Measurements from ENCODE around the gene ELMOD1.

Gene ELMOD1

GRCh38 chr11:107669191-107669740 lies 78.3 kb downstream of the ELMOD1 start (continued):
- no peak for TF ChIP-seq ZNF138 (tag by site-specific recombination; IDR thresholded peaks at IDR 0.05; ENCODE audit: borderline replicate concordance)
- no peak for TF ChIP-seq GLIS1 (tag by site-specific recombination; IDR thresholded peaks at IDR 0.05)
- TF ChIP-seq SP3 (tag by site-specific recombination; IDR thresholded peaks at IDR 0.05) = no peak
- TF ChIP-seq ELK4 (IDR thresholded peaks at IDR 0.05; ENCODE audit: borderline replicate concordance, low read depth, low read length) = no peak
- TF ChIP-seq ZBTB48 (tag by site-specific recombination; IDR thresholded peaks at IDR 0.05) = no peak
- no peak for TF ChIP-seq ZBTB11 (tag by site-specific recombination; conservative IDR thresholded peaks at IDR 0.05; ENCODE audit: low read depth)

GRCh38 chr11:107669893-107670601 lies 79.1 kb downstream of the ELMOD1 start:
- no peaks in the 10 kb centered on the region for H3K36me3 ChIP-seq (ENCODE audit: control insufficient read depth in 2 of 2, insufficient read depth in 1 of 2, low read length in 2 of 2)
- H3K4me3 ChIP-seq (ENCODE audit: low read depth, low read length) = no peak overlapping the region
- H3K4me1 ChIP-seq (ENCODE audit: control insufficient read depth, insufficient read depth, low read length) = no peaks in the 10 kb centered on the region
- ChIA-PET POLR2A (no interaction called here), CTCF (interaction anchor here (0.6 to 1.7 kb wide), 2 partner anchors 13 to 96 kb away, joined by 4 to 6 read pairs; no protein-coding TSS in a partner anchor)
- no peak for TF ChIP-seq ZFP41 (tag by site-specific recombination; IDR thresholded peaks at IDR 0.05; ENCODE audit: borderline replicate concordance)
- TF ChIP-seq ZNF639 (tag by site-specific recombination; IDR thresholded peaks at IDR 0.05) = no peak
- TF ChIP-seq ZNF747 (tag by site-specific recombination; IDR thresholded peaks at IDR 0.05) = no peak
- TF ChIP-seq RBAK (tag by site-specific recombination; IDR thresholded peaks at IDR 0.05) = no peak
- TF ChIP-seq ZNF114 (tag by site-specific recombination; IDR thresholded peaks at IDR 0.05) = no peak
- no peak for TF ChIP-seq BCL11A (tag by site-specific recombination; IDR thresholded peaks at IDR 0.05; ENCODE audit: low read depth)
- TF ChIP-seq ZNF335 (tag by site-specific recombination; conservative IDR thresholded peaks at IDR 0.05) = no peak
- TF ChIP-seq ZNF701 (tag by site-specific recombination; IDR thresholded peaks at IDR 0.05) = no peak
- TF ChIP-seq, protein P1, sequence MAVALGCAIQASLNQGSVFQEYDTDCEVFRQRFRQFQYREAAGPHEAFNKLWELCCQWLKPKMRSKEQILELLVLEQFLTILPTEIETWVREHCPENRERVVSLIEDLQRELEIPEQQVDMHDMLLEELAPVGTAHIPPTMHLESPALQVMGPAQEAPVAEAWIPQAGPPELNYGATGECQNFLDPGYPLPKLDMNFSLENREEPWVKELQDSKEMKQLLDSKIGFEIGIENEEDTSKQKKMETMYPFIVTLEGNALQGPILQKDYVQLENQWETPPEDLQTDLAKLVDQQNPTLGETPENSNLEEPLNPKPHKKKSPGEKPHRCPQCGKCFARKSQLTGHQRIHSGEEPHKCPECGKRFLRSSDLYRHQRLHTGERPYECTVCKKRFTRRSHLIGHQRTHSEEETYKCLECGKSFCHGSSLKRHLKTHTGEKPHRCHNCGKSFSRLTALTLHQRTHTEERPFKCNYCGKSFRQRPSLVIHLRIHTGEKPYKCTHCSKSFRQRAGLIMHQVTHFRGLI (tag by site-specific recombination; IDR thresholded peaks at IDR 0.05) = no peak
- no peak for TF ChIP-seq KLF1 (tag by site-specific recombination; IDR thresholded peaks at IDR 0.05)
- no peak for TF ChIP-seq ZNF555 (tag by site-specific recombination; conservative IDR thresholded peaks at IDR 0.05)
- H3K27ac ChIP-seq (ENCODE audit: extremely low read depth, low read depth, low read length) = no peak overlapping the region
- no peaks in the 10 kb centered on the region for H3K9me3 ChIP-seq (ENCODE audit: control insufficient read depth, insufficient read depth, low read depth, low read length)
